Activated CD8-positive, alpha-beta memory T cell treated with anti-CD3 and anti-CD28 coated beads, Interleukin-2, amount 10 ng/mL, durations not matched to agents 7 days and 5 days (primary cell): ENCODE results near the gene CENPC. TPM values are rescaled to one million over a fixed set of nuclear protein-coding genes. Genes with fewer than 3 reads are reported as not detected.

Experiments
- total RNA-seq, 2 experiments: library from RNA; stranded (reverse); gene quantifications; one replicate each; pipeline ENCODE4 v1.2.3, GENCODE V29; 2021

Gene CENPC
- total RNA-seq, 2 experiments from 2014 or later = 37.4 to 46.5 TPM

Other genes with a start within 250 kb of the CENPC start
- 10 to 100 TPM; 29.1 to 32.4 TPM for gene STAP1, start 13.2 kb upstream of the CENPC start, total RNA-seq
- 10 to 100 TPM; 88.2 to 91.2 TPM for gene UBA6, start 155.7 kb upstream of the CENPC start, total RNA-seq
- gene GNRHR, start 208.9 kb upstream of the CENPC start, total RNA-seq = not detected